ENCODE measurements around the gene SNAI3.

The SNAI3 gene

GRCh38 chr16:88721815-88722755 lies 35.8 kb upstream of the SNAI3 start:
- DNase-seq (ENCODE audit: low read depth), result no peak

DNA sequence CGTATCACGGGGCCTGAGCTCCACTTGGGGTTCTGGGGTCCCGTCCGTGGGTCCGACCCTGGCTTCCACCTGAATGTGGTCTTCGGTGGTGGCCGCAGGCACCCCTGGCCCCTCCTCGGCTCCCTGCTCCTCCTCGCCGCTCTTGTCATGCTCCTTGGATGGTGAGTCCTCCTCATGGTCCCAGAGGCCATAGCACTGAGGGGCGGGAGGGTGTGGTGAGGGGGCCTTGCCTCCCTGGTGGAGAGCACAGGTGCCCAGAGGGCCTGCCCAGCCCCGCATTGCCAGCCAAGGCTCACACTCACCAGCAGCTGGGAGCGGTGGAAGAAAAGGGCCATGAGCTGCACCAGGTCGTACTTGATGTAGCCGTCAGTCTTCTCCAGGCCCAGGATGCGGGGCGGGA lies 34.9 kb upstream of the SNAI3 start:
- no peak for DNase-seq (ENCODE audit: low read depth)

- no peak for DNase-seq (ENCODE audit: low read depth)
These were observed 34.2 kb upstream of the SNAI3 start for GRCh38 chr16:88720396-88720970.

DNA sequence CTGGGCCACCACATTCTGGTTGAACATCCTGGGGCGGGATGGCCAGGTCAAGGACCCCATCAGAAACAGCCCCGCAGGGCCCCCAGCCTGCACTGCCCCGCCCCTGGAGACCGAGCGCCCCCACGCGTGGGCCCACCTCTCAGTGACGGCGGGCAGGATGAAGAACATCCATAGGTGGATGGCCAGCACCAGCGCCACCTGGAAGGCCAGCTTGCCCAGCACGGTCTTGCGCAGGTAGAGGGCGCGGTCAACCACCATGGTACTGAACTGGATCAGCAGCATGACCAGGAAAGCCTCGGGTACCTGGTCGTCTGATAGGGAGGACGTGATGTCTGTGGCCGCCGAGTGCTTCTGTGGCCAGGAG lies 33.6 kb upstream of the SNAI3 start:
- DNase-seq (ENCODE audit: low read depth), result no peak

- no peak for DNase-seq (ENCODE audit: low read depth)
These were observed 33.1 kb upstream of the SNAI3 start for GRCh38 chr16:88719267-88719932.

- no peak for DNase-seq (ENCODE audit: low read depth)
These were observed 31.9 kb upstream of the SNAI3 start for GRCh38 chr16:88718178-88718577.

GRCh38 chr16:88716601-88717001 lies 30.3 kb upstream of the SNAI3 start:
- no peak for DNase-seq (ENCODE audit: low read depth)

GRCh38 chr16:88716201-88716600 lies 29.9 kb upstream of the SNAI3 start:
- no peak for DNase-seq (ENCODE audit: low read depth)

DNA sequence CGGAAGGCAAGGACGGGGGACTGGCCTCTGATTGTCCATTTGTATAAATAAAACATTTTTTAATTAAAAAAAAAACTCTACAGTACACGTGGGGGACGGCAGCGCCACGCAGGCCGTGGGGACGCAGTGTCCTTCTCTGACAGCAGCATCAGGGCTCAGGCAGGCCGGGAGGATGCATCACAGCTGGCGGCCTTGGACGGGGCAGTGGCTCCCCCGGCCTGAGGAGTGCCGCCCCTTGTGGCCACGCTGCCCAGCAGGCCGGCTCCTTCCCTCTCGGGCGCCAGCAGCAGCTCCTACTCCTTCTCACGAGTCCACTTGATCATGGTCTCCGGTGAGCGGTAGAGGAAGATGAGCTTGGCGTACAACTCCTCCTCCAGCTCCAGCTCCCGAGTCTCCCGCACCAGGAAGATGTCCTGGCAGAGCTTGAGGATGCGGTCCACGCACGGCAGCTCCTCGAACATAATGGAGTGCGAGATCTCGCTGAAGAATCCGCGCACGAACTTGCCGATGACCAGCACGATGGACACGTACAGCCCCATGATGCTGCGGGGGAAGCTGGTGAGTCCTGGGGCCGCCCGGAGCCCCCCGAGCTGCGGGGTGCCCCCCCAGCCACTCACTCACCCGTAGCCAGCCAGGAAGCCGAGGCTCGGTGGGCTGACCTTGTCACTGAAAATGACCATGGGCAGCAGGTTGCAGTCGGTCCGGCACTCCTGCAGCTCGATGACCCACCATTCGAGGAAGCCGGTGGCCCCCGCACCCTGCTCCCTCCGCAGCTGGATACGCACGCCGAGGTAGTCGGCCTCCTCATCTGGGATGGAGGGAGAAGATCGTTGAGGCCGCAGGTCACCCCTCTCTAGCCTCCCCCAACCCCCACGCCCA lies 29.2 kb upstream of the SNAI3 start:
- DNase-seq (ENCODE audit: low read depth), result no peak

GRCh38 chr16:88714420-88715302 lies 28.4 kb upstream of the SNAI3 start:
- DNase-seq (ENCODE audit: low read depth), result no peak

GRCh38 chr16:88713568-88714419 lies 27.5 kb upstream of the SNAI3 start:
- no peak for DNase-seq (ENCODE audit: low read depth)

- DNase-seq (ENCODE audit: low read depth), result no peak
These were observed 26.7 kb upstream of the SNAI3 start for GRCh38 chr16:88713054-88713453.

DNA sequence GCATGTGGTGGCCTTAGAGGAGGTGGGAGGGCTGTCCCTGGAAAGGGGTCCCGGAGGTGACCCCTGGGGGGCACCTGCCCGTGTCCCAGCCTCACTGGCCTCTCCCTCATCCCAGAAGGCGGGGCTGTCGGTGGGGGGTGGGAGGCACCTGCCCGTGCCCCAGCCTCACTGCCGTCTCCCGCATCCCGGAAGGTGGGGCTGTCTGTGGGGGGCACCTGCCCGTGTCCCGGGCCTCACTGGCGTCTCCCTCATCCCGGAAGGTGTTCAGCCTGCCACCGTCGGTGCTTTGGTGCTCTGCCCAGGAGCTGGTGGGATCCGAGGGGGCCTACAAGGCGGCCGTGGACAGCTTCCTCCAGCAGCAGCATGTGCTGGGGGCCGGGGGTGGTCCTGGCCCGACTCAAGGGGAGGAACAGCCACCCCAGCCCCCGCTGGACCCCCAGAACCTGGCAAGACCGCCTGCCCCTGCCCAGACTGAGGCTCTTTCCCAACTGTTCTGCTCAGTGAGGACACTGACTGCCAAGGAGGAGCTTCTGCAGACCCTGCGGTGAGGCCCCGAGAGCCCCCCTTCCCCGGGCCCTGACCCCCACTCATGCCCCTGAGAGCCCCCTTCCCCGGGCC lies 26.2 kb upstream of the SNAI3 start:
- DNase-seq (ENCODE audit: low read depth), result no peak

- no peak for DNase-seq (ENCODE audit: low read depth)
These were observed 25.5 kb upstream of the SNAI3 start for GRCh38 chr16:88711750-88712340.

DNA sequence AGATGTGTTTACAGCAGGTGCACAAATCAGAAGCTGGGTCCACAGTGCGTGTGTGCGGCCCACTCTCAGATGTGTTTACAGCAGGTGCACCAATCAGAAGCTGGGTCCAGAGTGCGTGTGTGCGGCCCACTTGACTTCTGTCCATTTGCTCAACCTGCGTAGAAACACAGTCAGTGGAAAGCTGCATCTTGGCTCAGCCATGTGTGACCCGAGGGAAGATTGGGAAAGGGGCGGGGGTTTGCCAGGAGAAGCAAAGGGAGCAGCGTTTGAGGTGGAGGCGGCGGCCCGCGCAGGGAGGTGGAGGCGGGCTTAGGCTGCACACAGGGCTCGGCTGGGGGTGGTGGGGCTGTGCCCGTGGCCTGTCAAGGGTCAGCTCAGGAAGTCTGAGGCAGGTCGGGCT lies 24.2 kb upstream of the SNAI3 start:
- no peak for DNase-seq (ENCODE audit: low read depth)

GRCh38 chr16:88706965-88707826 lies 20.9 kb upstream of the SNAI3 start:
- DNase-seq (ENCODE audit: low read depth), result no peak

- peak; percentile 92 for DNase-seq (ENCODE audit: low read depth)
These were observed 20.1 kb upstream of the SNAI3 start, which contains the start of the genes CTU2 and RNF166 for GRCh38 chr16:88706229-88706964. TSS of gene CTU2 (plus strand) at chr16:88706503. CDS start at chr16:88706531, 28 bp downstream. TSS of gene RNF166 (minus strand) at chr16:88706408. CDS start at chr16:88706325, 83 bp downstream.

Data from stimulated activated CD4-positive, alpha-beta T cell treated with anti-CD3 and anti-CD28 coated beads, Interleukin-2, amount 100 ng/mL, for 4 hours (primary cell).